Type B pancreatic cell (in vitro differentiated cells): ENCODE data around the gene EPHA4. TPM values are rescaled to one million over a fixed set of nuclear protein-coding genes. Genes with fewer than 3 reads are reported as not detected.
A peak's percentile ranks its signal among the peaks of the same experiment; 100 is the strongest.

Source experiments
- DNase-seq: peaks from one replicate; pipeline ENCODE4 v3.0.0; 2021; ENCODE audit warnings: mixed read lengths; ENCODE audit not compliant: unreplicated experiment; ENCODE audit errors: extremely low spot score
- H3K27ac Mint-ChIP-seq: 2 replicates; pipeline ENCODE4 v1.8.0; 2021; ENCODE audit warnings: mild to moderate bottlenecking, mixed read lengths
- H3K27me3 Mint-ChIP-seq: 2 replicates; pipeline ENCODE4 v1.8.0; 2021; ENCODE audit warnings: mixed read lengths
- H3K36me3 Mint-ChIP-seq: 2 replicates; pipeline ENCODE4 v1.8.0; 2021; ENCODE audit warnings: mixed read lengths
- H3K4me1 Mint-ChIP-seq: one replicate; pipeline ENCODE4 v1.8.0; 2021; ENCODE audit warnings: mixed read lengths; ENCODE audit not compliant: unreplicated experiment
- H3K4me3 Mint-ChIP-seq: 2 replicates; pipeline ENCODE4 v1.8.0; 2021; ENCODE audit warnings: mild to moderate bottlenecking, mixed read lengths
- H3K9me3 Mint-ChIP-seq: 2 replicates; pipeline ENCODE4 v1.8.0; 2021; ENCODE audit warnings: mixed read lengths
- CTCF ChIP-seq: fragments of 200-600 bp; sonication (generic); conservative IDR thresholded peaks from 2 replicates; pipeline ENCODE4 v1.5.0; 2021; ENCODE audit warnings: antibody characterized with exemption, mild to moderate bottlenecking
- total RNA-seq: library from RNA; stranded (reverse); gene quantifications from 2 replicates; pipeline ENCODE4 v1.2.1, GENCODE V29; 2021; ENCODE audit warnings: low replicate concordance

The EPHA4 gene
- total RNA-seq, 1 donor from 2014 or later: 78.3 TPM

GRCh38 chr2:221455214-221455613, 116.9 kb downstream of the EPHA4 start:
- H3K4me1 Mint-ChIP-seq: peaks cover 26% of the 10 kb centered on the region
- no peak overlapping the region for H3K4me3 Mint-ChIP-seq
- peaks cover 44% of the 10 kb centered on the region for H3K36me3 Mint-ChIP-seq
- no peaks in the 10 kb centered on the region for H3K9me3 Mint-ChIP-seq
- DNase-seq: no peak
- H3K27me3 Mint-ChIP-seq: peaks cover 3% of the 10 kb centered on the region
- no peak for TF ChIP-seq CTCF
- H3K27ac Mint-ChIP-seq: no peak overlapping the region

- peaks cover 3% of the 10 kb centered on the region for H3K27me3 Mint-ChIP-seq
- peaks cover 44% of the 10 kb centered on the region for H3K36me3 Mint-ChIP-seq
Observed at GRCh38 chr2:221454459-221455105, 117.5 kb downstream of the EPHA4 start.

DNA sequence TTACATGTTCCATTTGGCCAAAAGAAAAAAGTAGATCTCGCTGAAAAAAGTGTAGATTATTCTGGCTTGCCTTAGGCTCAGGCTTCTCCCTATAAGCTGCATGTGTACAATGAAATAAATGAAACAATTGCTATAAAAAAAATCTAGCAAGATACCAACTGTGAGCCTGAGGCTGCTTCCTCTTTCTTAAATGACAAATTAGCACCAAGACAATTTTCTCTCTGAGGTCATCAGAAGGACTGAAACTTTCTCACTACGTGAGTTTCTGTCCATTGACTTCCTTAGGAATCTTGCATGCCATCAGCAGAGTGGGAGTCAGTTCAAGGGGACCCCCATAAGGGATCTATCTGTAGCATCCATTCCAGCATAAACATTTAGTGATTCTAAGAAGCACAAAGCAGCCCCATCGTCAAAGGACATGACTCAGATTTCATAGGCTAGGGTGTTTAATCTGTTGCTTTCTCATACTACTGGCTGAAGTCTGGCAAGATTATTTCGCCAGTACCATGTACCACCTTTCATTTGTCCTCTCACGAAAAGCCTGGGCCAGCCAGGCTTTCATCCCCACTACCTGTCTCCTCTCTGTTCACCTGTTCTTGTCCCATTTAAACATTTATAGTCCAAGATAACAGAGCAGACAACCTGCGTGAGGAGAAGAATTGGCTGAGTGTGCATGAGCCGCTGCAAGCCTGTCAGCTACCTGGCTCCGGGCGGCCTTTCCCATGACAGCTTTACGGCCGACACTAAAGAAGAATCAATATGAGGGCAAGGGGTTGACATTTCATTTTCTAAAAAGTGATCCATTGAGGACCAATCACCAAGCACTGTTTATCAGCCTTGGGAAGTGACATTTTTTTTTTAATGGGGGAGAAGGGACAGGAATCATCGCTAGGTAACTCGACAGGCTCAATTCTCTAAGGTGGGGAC, 120.0 kb downstream of the EPHA4 start:
- DNase-seq: no peak
- no peak for TF ChIP-seq CTCF
- Mint-ChIP-seq H3K9me3 (no peaks in the 10 kb centered on the region), H3K4me1 (peaks cover 36% of the 10 kb centered on the region), H3K27ac (peak overlapping the region; percentile 77), H3K27me3 (peaks cover 3% of the 10 kb centered on the region), H3K36me3 (peaks cover 51% of the 10 kb centered on the region), H3K4me3 (peak overlapping the region; percentile 27)

More at GRCh38 chr2:221454459-221455105, 117.5 kb downstream of the EPHA4 start:
- Mint-ChIP-seq H3K27ac (no peak overlapping the region), H3K4me1 (peaks cover 26% of the 10 kb centered on the region), H3K4me3 (no peak overlapping the region), H3K9me3 (no peaks in the 10 kb centered on the region)
- no peak for DNase-seq
- no peak for TF ChIP-seq CTCF

DNA sequence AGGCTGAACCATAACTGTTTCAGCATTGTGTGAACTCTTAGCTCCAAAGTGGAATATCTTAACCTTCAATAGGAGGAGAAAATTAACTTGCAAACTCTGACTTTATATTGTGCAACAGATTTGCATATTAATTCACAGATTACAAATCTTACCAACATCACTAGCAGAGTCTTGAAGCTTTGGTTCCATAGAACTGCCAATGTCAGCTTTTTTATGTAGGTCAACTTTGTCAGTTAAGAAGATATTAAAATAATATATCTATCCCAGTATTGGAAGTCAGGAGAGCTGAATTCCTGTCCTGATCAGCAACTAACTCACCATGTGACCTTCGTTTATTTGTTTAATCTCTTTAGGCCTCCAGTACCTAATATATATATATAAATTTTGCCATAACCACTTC, 121.8 kb downstream of the EPHA4 start:
- H3K9me3 Mint-ChIP-seq: no peaks in the 10 kb centered on the region
- H3K4me3 Mint-ChIP-seq: no peak overlapping the region
- H3K4me1 Mint-ChIP-seq: peaks cover 40% of the 10 kb centered on the region
- DNase-seq: no peak
- peaks cover 45% of the 10 kb centered on the region for H3K36me3 Mint-ChIP-seq
- H3K27ac Mint-ChIP-seq: no peak overlapping the region
- no peak for TF ChIP-seq CTCF
- peaks cover 3% of the 10 kb centered on the region for H3K27me3 Mint-ChIP-seq

DNA sequence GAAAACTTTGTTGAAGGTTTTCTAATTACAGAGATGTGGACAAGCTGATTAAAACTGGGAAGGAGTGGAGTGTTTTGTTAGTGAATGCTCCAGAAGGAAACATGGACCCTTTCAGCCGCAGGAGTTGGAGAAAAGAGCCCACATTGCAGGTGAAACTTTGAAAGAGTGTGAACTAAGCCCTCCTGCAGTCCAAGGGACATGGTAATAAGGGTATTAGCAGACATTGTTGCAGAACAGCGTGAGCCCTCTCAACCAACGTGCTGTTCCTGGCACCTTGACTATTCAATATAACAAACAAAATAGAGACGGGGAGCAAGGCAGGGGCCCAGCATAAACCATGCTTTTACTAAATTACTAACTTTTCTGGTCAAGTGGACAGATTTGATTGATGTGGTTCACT, 122.7 kb downstream of the EPHA4 start:
- Mint-ChIP-seq H3K36me3 (peaks cover 41% of the 10 kb centered on the region), H3K27me3 (peaks cover 3% of the 10 kb centered on the region), H3K9me3 (no peaks in the 10 kb centered on the region), H3K4me3 (no peak overlapping the region), H3K27ac (peak overlapping the region; percentile 80), H3K4me1 (peaks cover 40% of the 10 kb centered on the region)
- no peak for TF ChIP-seq CTCF
- DNase-seq: no peak
